GM20000 (cell line): ENCODE data around the gene PDLIM7.
"Not testable (repeated sequence)": the region's sequence is repeated elsewhere in the genome, so short reads cannot be mapped to it uniquely, and the experiment has no call there.

Experiments
- DNase-seq: peaks from one replicate; pipeline ENCODE4 v3.0.0; 2012; ENCODE audit warnings: low spot score
- CTCF ChIP-seq: IDR thresholded peaks from 2 replicates; pipeline ENCODE4 v1.5.1; 2012; ENCODE audit warnings: mild to moderate bottlenecking, control low read depth; ENCODE audit errors: extremely low read depth, missing control alignments

Gene PDLIM7

DNA sequence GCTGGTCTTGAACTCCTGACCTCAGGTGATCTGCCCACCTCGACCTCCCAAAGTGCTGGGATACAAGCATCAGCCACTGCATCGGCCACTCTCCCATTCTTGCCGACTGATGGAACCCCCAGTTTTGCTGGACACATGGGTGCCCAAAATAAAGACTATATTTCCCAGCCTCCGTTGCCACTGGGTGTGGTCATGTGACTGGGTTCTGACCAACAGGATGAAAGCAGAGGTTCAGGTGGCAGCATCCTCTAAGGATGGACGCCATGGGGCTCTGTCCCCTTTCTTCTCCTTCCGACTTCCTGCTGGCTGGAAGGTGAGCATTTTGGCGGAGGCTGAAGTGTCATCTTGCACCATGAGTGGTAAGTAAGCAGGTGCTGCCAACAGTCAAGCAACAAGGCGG is 10.3 kb downstream of the PDLIM7 start:
- no peak for TF ChIP-seq CTCF
- DNase-seq: no peak

DNA sequence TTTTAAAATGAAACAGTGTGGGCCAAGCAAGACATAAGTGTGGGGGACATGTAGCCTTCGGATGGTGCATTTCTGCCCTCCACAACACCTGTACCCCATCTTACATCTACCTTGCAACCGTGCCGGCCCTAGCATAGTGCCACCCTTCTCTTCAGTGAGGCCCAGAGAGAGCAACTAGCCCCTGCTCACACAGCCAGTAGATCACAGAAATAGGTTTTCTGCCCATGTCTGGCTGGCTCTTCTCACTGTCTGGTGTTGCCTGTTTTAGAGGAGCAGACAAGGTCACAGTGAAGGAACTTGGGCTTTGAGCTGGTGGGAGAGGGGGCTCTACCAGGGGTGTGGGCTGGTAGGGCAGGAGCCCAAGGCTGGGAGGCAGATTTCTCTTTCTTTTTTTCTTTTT is 11.1 kb downstream of the PDLIM7 start:
- TF ChIP-seq CTCF: no peak
- DNase-seq: no peak

GRCh38 chr5:177485753-177486152 is 11.7 kb downstream of the PDLIM7 start:
- not testable (repeated sequence) for DNase-seq

- no peak for DNase-seq
- no peak for TF ChIP-seq CTCF
Measured at GRCh38 chr5:177484902-177485549, 12.4 kb downstream of the PDLIM7 start.

DNA sequence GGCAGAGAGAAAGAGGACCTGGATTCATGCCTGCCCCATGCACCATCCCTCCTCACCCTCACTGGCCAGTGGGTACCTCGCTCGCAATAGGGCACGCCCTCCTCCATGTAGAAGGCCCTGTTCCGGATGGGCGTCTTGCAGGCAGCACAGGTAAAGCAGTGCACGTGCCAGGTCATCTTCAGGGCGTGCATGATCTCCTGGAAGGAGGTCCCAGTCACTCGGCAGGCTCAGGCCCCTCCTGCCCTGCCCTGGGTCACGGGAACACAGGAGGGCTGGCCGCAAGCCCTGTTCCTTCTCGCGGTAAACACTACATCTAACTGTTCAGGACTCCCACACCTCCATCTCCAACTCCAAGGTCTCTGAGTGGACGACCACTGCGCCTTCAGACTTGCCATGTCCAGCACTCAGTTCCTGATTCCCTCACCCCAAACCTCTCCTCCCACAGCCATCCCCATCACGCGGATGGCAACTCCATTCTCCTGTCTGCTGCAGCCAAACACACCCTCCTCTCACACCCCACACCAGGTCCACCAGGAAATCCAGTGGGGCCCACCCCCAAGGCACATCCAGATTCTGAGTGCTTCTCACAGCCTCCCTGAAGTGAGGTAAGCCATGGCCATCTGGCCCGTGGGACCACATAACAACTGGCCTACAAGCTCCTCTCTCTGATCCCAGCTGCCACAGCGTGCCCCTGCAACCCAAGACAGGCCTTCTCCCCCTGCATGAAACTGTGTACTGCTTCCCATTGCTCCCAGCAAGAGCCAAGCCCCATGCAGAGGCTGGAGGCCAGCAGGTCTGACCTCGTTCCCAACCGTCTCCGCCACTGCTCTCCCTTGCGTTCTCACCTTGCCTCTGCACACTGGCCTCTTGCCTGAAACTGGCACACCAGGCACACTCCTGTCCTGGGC is 13.2 kb downstream of the PDLIM7 start:
- no peak for DNase-seq
- TF ChIP-seq CTCF: no peak

DNA sequence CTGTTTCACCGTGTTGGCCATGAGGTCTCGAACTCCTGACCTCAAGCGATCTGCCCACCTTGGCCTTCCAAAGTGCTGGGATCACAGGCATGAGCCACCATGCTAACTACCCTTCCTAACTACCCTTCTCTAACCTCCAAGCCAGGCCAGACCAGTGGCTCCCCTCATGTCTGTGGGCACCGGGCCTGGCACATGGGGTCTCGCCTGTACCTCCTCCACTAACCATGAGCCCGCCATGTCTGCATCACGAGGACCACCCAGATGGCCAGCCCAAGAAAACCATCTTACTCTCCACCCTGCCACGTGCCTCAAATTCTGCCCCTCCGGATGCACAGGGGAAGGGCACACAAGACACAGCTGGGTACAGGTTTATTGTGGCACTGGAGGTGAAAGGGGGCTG is 14.4 kb downstream of the PDLIM7 start:
- no peak for DNase-seq
- TF ChIP-seq CTCF: no peak

GRCh38 chr5:177482359-177482795 is 15.0 kb downstream of the PDLIM7 start:
- no peak for DNase-seq
- no peak for TF ChIP-seq CTCF
